Skeletal muscle cell (primary cell): ENCODE measurements around the gene GLIPR1.
"Not testable (repeated sequence)": the region's sequence is repeated elsewhere in the genome, so short reads cannot be mapped to it uniquely, and the experiment has no call there.

Experiments used
- DNase-seq: peaks from one replicate; pipeline ENCODE4 v3.0.0-alpha.2; 2010; ENCODE audit warnings: low read depth
- H3K4me3 ChIP-seq: 2 replicates; pipeline ENCODE4 v1.5.1; 2011; ENCODE audit warnings: low read depth, mild to moderate bottlenecking, control low read depth, low read length, moderate library complexity

The GLIPR1 gene

DNA sequence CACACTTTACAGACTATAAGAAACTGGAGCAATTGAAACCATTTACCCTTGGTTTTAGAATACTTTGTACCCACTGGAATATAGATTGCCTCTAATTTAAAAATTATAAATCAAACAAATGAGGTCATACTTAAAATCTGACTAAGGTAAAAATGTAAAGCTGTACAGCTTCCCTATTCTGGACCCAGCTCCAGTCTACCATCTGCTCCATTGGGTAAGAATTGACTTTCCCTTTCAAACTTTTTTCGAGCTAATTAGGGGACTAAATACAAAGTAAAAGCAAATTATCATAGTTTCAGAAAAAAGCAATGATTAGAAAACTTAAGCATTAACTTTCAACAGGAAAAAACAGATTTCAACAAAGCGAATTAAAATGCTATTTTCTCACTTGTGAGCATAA, 26.5 kb downstream of the GLIPR1 start:
- H3K4me3 ChIP-seq = no peak overlapping the region
- no peak for DNase-seq

- no peak for DNase-seq
- H3K4me3 ChIP-seq = no peak overlapping the region
These were observed 27.6 kb downstream of the GLIPR1 start for GRCh38 chr12:75508159-75508558.

DNA sequence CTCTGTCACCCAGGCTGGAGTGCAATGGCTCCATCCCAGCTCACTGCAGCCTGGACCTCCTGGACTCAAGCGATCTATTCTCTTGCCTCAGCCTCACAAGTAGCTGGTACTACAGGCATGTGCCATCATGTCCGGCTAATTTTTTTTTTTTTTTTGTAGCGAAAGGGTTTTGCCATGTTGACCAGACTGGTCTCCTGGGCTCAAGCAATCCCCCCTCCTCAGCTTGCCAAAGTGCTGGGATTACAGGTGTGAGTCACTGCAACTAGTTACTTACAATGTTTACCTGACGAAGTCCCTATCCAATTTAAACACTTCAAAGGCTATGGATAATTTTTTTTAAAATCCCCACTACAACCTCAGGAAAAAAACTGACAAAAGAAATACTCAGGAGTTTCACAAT, 29.1 kb downstream of the GLIPR1 start:
- DNase-seq = no peak

GRCh38 chr12:75511116-75512048, 30.8 kb downstream of the GLIPR1 start, which contains the start of gene KRR1:
TSS of gene KRR1 (minus strand) at chr12:75511609. CDS start at chr12:75511597, 12 bp downstream.
- peak within 1 kb of the TSS; percentile 88 for H3K4me3 ChIP-seq
- peak; percentile 96 for DNase-seq

More for the DNA sequence above, 29.1 kb downstream of the GLIPR1 start:
- H3K4me3 ChIP-seq = no peak overlapping the region

- H3K4me3 ChIP-seq, DNase-seq: not testable (repeated sequence)
These were observed 40.7 kb downstream of the GLIPR1 start for GRCh38 chr12:75521224-75521623.

DNA sequence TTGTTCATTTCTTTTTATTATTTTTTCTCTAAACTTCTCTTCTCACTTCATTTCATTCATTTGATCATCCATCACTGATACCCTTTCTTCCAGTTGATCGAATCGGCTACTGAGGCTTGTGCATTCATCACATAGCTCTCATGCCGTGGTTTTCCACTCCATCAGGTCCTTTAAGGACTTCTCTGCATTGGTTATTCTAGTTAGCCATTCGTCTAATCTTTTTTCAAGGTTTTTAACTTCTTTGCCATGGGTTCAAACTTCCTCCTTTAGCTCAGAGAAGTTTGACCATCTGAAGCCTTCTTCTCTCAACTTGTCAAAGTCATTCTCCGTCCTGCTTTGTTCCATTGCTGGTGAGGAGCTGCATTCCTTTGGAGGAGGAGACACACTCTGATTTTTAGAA, 41.6 kb downstream of the GLIPR1 start:
- not testable (repeated sequence) for H3K4me3 ChIP-seq, DNase-seq

- no peak for DNase-seq
- H3K4me3 ChIP-seq = no peak overlapping the region
These were observed 44.7 kb downstream of the GLIPR1 start for GRCh38 chr12:75525263-75525662.

GRCh38 chr12:75526655-75527511, 46.3 kb downstream of the GLIPR1 start:
- H3K4me3 ChIP-seq = no peak overlapping the region
- DNase-seq = peak; percentile 25

DNA sequence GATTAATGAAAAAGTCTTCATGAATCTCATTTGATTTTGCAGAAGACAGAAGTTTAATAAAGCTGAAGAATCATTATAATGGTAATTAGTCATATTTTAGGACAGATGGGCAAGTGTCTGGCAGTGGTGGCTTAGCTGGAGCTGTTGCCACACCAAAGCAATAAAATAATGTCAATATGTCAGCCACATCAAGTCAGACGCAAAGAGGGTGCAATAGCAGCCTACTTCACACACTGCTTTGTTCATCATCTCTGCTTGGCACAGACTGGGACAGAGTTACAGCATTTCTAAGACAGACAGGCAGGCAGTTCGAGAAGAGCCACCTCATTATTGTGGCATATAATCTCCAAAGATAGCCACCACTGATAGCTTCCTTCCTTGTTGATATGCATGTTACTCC, 47.7 kb downstream of the GLIPR1 start:
- DNase-seq = no peak
- no peak overlapping the region for H3K4me3 ChIP-seq

DNA sequence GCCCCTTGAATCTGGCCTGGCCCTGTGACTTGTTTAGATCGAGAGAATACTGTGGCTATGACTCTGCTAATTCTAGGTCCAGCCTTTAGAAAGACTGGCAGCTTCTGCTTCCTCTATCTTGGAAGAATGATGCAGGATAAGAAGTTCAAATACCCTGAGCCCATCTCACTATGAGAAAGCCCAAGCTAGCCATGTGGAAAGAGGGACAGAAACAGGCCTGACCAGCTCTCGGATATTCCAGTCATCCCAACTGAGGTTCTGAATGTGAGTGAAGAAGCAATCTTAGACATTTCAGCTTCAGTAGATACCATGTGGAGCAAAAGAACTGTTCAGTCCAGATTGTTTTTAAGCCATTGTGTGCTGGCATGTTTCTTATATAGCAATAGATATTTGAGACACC, 48.1 kb downstream of the GLIPR1 start:
- DNase-seq = no peak
- no peak overlapping the region for H3K4me3 ChIP-seq

- no peak for DNase-seq
- H3K4me3 ChIP-seq = no peak overlapping the region
These were observed 48.8 kb downstream of the GLIPR1 start for GRCh38 chr12:75529316-75529715.

DNA sequence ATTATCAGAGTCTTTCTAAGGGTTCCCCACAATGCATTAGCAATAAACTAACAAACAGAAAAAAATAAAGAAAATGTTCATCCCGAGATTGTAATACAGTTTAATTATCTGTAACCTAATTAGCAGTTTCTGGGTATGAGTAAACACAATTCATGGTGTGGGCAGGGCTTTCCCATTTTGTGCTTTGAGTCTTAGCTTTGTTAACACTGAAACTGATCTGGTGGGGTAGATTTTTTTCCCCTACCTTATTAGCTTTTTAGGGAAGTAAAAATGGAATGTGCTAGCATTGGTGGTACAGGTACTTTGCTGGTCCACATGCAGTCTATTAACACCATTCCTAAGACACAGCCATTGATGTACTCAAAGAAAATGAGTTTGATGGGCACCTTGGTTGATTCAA, 49.3 kb downstream of the GLIPR1 start:
- DNase-seq = no peak
- no peak overlapping the region for H3K4me3 ChIP-seq

DNA sequence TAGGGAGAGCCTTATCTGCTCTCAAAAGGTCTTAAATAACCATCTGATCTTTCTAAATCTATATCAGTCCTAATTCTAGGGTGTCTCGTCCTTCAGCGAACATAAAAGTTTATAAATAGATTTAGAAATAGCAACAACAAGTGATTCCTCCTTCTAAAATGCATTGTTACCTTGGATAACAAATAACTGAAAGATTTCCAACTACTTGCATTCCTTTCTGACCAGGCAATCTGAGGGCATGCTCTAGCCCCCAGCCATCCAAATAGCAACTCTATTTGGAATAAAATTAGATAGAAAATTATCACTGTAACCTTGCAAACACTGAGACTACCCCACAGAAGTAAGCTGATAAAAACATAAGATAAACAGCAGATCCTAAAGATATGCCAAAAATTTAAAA, 52.7 kb downstream of the GLIPR1 start:
- DNase-seq = no peak
- no peak overlapping the region for H3K4me3 ChIP-seq

- no peak overlapping the region for H3K4me3 ChIP-seq
- DNase-seq = no peak
These were observed 59.3 kb downstream of the GLIPR1 start for GRCh38 chr12:75539889-75540288.

DNA sequence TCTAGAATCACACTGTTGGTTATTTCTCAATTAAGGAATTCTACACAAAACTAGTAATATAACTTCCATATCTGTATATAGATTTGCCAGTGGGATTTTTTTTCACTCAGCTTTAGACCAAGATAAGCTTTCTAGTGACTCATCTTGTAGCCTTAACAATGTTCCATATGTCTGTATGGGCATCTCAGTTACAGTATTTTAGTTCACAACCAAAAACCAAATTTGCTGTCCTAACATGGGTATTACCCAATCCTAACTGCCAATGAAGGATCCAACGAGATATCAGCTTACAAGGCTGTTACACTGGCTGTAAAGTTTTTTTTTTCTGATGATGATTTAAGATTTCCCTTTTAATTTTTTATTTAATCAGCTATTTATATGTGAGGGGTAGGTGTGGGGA, 62.4 kb downstream of the GLIPR1 start:
- DNase-seq = no peak
- no peak overlapping the region for H3K4me3 ChIP-seq

GRCh38 chr12:75543529-75543928, 63.0 kb downstream of the GLIPR1 start:
- DNase-seq = no peak
- H3K4me3 ChIP-seq = no peak overlapping the region

- no peak overlapping the region for H3K4me3 ChIP-seq
- DNase-seq = no peak
These were observed 65.1 kb downstream of the GLIPR1 start for GRCh38 chr12:75545636-75546035.

- DNase-seq = no peak
- H3K4me3 ChIP-seq = no peak overlapping the region
These were observed 68.3 kb downstream of the GLIPR1 start for GRCh38 chr12:75548879-75549278.

DNA sequence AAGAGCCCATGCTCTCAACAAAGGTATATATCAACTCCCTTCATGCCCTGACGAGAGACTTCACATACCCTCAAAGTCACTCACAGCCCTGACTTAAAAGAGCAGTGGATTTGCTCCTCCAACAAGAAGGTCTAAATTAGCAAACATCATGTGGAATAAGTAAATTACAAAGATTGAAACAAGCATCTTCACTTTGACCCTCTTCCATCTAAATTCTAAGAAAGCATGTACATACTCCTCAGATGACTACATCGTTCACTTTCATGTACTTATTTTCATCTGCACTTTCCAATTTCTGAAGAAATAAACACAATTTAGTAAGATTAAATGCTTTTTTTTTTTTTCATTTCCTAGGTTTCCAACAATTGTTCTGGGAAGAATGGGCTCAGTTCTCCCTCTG, 69.4 kb downstream of the GLIPR1 start:
- no peak for DNase-seq
- H3K4me3 ChIP-seq = no peak overlapping the region
